Stimulated activated CD8-positive, alpha-beta memory T cell treated with anti-CD3 and anti-CD28 coated beads, Interleukin-12 subunit alpha, Interleukin-12 subunit beta, amount 100 ng/mL, for 1 hour (primary cell): ENCODE results near the gene EIF1.
"Not testable (repeated sequence)": the region's sequence is repeated elsewhere in the genome, so short reads cannot be mapped to it uniquely, and the experiment has no call there.

Experiments used
- DNase-seq: peaks from one replicate; pipeline ENCODE4 v3.0.0-alpha.2; 2020; ENCODE audit warnings: low read depth

EIF1 gene

DNA sequence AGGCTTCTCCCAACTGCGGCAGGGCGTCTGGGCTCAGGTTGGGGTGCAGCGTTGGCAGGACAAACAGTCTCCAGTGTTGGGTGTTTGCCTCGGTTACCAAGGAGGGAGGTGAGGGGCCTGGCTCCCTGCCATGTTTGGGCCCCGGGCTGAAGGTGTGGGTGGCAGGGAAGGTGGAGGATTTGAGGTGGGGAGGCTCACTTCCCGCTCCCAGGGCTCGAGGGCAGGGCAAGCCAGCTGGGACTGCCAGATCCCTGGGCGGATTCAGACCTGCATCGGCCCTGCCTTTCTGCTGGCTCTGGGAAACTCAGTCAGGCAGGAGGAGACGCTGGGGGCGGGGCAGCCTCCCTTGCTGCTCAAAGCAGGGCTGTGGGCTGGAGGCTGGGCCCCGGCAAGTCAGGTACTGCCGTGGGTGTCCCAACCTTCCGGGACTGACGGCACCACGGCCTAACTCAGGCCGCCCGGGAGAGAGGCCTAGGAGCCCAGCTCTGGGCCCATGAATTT is 33.0 kb upstream of the EIF1 start:
- no peak for DNase-seq

DNA sequence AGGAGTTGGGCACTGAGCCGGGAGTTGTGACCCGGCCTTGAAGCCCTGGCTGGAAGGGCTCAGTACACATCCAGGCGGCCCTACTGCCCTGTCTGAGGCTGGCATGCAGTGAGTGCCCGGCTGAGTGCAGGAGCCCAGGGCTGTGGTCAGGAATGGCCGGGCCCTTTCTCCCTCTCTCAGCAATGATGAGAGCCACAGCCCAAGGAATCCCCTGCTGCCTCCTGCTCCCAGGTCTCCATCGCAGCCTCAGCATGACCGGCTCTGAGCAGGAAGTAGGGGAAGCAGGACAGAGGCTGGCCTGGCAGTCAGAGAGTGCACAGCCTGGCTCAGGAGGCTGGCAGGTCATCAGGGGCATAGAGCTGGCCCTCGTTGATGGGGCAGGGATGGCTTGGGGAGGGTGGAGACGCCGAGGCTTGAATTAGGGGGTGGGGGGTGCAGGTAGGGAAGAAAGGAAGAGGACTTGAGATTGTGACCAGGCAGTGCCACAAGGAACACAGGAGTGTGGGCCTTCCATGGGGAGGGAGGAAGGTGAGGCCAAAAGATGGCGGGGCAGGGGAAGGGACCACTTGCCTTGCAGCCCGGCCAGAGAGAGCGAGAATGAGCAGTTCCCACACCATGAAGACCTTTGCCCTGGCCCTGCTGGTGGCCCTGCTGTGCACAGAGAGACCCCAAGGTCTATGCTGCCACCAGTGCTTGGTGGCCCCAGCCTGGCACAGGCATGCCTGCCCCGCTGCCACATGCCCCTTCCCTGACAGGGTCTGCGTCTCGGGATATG is 32.2 kb upstream of the EIF1 start:
- DNase-seq, result no peak

DNA sequence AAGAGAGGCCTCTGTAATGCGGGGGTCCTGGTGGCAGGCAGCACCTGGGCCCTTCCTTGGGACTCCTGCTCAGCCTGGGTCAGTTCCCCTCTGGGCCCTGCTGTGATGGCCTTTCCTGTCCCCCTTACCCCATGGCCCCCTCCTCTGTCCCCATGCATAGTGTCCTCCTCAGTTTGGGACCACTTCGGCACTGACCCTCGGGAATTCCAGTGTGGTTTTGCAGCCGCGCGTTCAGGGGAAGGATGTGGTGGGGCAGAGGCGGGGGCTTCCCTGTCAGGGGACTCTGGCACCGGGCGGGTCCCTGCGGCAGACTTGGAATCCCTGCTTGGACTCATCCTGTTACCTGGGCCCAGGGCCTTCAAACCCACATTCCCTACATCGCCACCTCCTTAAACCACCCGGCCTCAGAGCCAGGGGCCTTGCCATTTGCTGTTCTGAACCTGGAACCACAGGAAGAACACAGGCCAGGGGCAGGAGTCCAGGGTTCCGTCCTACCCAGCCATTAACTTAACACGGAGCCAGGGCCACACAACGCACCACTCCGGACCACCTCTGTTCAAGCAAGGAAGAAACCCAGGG is 31.4 kb upstream of the EIF1 start:
- DNase-seq, result no peak

DNA sequence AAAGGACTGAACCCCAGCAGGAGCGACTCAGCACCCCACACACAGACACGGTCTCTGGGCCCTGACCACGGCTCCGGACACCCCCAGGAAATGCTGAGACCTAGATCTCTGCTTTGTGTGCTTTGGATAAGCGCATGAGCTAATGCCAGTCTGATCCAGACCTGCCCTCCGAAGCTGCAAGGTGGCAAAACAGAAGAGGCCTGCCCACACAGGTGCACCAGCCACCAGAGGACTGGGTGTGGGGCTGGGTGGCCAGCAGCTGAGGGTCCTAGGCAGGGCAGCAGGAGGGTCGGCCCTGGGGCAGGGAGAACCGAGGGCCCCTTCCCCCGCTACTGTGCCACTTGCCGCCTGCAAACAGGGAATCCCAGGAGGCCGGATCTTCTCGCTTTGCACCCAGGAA is 30.7 kb upstream of the EIF1 start:
- no peak for DNase-seq

DNA sequence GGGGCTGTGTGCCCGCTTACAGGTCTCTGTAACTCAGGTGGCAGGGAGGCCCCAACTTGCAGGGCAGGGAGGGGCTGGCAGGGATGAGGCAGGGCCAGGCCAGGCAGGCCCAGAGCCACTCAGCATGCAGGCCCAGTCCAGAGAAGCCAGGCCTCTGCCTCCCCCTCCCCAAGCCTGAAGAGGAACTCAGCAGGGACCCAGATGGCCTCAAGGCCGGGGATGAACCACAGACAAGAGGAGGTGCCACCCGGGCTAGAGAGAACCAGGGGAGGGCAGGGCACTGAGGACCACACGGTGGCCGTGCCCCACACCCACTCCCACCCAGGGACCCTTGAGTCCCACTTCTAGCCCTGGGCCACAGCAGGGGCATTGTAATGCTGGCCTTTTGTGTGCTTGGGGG is 29.8 kb upstream of the EIF1 start:
- no peak for DNase-seq

DNA sequence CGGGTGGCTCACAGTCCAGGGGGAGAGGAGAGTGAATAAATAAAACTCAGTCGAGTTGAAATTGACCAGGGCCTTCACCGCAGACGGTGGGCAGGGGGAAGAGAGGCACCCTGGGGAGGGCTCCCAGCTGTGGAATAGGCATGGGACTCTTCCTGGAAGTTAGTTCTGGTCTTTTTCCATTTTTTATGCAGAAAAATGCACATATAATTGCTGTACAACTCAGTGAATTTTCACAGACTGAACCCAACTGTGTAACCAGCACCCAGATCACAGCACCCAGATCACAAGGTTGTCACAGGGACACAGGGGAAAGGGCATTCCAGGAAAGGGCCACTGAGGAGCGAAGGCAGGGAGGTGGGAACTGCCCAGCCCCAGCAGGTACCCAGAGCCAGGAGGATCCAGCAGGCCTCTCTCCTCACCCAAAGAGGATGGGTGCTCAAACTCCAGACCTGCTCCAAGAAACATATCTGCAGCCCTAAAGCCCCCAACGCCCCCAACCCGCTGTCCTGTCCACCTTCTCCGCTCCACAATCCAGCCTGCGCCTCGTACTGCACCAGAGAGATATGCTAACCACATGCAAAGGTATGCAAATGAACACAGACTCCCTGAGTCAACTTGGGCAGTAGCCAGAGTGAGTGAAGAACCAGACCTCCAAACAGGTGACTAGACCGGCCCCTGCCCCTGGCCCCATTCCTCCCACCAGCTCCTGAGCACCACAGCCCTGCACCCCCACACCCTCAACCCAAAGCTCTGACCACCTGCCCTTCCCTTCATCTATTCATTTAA is 29.1 kb upstream of the EIF1 start:
- DNase-seq, result no peak

DNA sequence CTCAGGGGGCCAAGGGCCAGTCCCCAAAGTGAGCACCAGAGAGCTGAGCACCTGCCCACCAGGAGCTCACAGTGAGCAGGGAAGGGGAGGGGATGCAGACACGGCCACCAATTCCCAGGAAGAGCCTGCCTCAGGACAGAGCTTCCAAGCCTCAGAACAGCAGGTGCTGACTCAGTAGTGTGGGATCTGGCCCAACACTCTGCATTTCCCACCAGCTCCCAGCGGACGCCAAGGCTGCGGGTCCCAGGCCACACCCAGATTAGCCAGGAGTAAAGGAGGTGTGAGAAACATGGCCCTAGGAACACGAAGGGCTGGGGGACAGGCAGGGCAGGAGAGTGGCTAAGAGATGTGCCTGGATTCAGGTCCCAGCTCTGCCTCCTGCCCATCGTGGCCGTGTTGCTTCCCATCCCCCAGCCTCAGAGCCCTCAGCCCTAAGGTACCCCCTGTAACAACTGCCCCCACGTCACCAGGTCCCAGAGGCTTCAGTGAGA is 28.4 kb upstream of the EIF1 start:
- no peak for DNase-seq

DNA sequence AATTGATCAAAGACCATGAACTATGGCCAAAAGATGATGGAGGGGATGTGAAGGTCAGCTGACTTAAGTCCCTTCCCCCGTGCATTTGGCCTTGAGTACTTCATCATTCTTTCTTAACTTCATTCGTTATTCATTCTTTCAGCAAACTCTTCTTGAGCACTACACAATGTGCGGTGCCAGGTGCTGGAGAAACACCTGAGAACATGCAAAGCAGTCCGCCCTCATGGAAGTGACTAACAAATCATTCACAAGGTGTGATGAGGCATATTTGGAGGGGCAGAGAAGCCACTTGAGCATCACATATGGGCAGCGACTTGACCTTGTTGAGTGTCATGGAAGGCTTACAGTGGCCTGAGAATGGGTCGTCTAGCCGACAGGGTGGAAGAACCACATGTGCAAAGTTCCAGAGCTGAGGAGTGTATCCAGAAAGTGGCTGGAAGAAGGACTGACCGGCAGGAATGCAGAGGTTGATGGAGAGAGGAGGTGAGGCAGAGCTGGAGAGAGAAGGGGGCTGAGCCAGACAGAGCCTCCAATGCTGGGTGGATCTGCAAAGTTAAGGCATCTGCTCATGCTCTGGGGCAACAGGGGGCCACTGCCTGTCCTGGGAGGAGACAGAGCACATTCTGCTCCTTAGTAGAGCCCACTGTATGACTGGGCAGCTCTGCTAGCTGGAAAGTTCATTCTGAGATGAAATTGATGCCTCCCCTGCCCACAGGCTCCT is 25.1 kb upstream of the EIF1 start:
- no peak for DNase-seq

DNA sequence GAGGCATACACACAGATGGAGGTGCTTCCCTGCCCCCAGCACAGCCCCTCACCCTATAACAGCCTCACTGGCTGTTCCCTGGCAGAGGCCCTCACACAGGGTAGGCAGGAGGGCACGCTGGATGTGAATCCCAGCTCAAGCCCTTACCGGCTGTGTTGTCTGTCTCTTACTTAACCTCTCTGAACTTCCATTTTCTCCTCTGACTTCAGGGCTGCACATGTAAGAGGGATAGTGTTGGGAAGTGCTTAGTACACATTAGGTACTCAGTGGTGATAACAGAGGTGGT is 24.6 kb upstream of the EIF1 start:
- no peak for DNase-seq

DNA sequence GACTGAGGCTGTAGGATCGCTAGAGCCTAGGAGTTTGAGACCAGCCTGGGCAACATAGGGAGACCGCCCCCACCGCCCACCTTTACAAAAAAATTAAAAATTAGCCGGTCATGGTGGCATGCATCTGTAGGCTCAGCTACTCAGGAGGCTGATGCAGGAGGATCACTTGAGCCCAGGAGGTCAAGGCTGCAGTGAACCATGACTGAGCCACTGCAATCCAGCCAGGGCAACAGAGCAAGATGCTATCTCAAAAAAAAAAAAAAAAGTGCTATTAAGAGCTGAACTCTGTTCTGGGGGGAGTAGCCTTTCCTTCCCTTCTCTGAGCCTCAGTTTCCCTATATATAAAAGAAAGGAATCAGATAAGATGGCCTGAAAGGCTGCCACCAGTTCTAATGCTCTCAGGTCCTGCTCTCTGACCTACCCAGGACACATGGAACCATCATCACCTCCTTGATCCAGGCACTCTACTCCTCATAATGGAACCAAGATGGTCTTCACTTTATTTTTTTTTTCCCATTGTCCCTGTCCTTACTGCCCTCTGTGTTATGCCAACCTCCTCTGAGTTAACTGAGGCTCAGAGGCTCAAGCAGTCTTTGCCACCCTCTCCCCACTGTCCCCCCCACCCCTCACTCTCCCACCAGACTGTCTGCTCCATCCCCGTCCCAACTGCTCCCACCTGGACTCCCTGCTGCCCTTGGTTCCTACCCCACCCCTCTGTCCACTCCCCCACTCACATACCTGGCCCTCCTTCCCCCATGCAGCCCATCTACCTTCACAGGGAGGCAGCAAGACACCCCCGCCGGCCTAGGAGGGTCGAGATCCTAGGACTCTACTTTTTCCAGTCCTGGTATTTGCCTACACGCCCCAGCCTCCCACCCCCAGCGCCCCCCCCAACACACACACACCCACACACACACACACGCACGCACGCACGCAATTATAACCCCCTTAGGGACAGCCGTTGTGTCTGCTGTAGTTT is 23.8 kb upstream of the EIF1 start:
- DNase-seq, result no peak

DNA sequence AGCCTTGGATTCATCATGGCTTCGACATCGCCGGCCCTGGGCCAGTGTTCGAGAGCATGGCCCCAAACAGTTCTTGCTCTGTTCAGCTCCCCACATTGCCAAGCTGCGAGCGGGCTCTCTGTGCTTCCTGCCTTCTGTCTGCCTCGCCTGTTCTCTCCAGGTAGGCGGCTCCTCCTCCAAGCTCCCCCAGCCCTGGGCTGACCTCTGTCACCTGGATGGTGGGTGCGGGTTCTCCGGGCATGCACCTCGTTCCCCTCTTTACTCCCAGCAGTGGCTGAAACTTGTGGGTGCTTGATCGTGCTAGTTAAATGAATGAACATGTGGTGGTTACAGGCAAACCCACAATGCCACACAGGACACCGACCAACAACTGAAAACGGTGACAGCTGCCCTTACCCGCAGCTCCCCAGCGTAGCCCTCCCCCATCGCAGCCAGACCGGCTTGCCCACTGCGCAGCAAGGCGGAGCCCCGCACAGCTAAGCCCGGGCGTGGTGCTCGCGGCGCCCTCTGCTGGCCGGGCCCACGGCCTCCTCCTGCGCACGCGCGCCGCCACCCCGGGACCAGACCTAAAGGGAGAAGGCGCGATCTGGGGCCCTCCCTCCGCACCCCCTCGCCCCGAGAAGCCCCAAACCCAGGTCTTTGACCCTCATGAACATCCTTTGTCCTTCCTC is 23.0 kb upstream of the EIF1 start:
- peak; percentile 77 for DNase-seq

DNA sequence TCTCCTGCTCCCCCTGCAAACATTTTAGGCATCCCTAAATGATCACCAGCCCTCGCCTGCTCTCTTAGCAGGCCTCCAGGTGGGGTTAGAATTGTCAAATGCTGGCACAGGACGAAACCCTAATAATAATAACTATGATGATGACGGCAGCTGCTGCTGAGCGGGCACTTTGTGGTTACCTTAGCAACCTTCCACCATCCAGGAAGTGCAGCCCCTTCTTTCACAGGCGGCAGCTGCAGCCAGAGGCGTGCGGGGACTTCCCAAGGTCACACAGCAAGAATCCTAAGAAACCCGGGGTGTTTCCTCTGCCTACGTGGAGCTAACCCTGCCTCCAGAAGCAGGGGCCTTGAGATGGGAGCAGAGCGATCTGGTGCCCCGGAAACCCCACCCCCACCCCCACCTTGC is 22.4 kb upstream of the EIF1 start:
- DNase-seq, result no peak

DNA sequence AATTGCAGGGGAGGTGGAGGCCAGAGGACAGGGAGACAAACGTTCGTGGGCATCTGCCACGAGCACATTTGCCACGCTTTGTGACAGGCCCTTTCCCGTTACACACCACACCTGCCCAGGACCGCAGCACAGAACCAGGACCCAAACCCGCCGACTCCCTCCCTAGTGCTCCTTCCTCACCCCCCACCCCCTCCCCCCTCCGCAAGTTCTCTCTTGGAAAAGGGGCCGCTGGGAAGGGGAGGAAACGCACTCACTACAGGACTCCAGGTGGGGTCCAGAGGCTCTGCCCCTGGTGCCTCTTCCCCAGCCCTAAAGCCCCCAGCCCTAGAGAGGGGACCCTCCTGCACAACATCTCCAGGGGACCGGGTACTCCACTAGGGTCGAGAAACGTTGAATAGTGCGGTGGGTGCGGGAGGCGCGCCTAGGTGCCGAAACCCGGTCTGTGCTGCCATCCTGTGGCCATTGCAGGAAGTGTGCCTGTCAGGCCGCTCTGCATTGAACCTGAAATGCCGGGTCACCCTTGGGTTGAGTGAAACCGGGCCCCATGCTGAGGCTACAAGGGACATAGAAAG is 21.9 kb upstream of the EIF1 start:
- DNase-seq, result peak; percentile 81

DNA sequence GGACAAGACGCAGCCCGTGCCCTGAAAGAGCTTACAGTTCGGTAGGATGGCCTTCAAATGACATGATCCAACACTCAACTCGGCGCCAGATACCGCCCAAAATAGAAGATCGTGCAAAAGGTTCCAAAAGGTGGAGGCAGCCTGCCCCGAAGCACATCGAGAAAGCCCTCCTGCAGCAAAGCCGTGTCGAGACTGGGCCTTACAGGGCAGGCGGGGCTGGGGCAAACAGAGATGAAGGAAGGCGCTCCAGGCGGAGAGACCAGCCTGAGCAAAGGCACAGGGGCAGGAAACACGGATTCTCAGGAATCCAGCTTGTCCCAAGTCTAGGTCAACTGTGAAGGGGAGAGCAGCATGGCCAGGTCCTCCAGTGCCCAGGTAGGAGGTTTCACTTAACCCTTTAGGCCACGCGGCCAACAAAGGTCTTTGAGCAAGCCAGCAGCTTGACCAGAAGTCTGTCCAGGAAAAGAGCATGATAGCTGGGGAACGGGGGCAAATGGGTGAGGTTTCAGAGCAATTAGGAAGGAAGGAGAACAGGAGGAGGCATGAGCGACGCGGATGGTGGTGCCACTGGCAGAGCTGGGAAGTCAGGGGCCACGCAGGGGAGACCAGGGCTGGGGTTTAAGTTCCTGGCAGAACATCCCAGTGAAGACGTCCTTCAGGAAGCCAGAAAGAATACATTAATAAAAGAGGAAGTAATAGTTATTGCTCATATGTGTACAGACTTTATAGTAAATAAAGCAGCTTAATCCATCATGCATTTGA is 21.2 kb upstream of the EIF1 start:
- DNase-seq, result no peak

DNA sequence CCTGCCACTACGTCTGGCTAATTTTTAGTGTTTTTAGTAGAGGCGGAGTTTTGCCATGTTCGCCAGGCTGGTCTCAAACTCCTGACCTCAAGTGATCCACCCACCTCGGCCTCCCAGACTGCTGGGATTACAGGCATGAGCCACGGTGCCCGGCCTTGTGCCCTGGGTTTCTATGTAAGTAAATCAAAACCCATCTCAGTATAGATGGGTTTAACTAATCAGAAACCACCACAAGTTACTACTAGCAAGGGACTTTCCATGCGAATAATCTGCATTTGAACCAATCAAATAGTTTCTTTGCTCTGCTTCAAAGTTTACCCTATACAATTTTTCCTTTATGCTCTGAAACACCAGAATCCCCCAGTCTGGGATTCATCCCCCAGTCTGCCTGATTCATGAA is 16.5 kb upstream of the EIF1 start:
- DNase-seq, result no peak

DNA sequence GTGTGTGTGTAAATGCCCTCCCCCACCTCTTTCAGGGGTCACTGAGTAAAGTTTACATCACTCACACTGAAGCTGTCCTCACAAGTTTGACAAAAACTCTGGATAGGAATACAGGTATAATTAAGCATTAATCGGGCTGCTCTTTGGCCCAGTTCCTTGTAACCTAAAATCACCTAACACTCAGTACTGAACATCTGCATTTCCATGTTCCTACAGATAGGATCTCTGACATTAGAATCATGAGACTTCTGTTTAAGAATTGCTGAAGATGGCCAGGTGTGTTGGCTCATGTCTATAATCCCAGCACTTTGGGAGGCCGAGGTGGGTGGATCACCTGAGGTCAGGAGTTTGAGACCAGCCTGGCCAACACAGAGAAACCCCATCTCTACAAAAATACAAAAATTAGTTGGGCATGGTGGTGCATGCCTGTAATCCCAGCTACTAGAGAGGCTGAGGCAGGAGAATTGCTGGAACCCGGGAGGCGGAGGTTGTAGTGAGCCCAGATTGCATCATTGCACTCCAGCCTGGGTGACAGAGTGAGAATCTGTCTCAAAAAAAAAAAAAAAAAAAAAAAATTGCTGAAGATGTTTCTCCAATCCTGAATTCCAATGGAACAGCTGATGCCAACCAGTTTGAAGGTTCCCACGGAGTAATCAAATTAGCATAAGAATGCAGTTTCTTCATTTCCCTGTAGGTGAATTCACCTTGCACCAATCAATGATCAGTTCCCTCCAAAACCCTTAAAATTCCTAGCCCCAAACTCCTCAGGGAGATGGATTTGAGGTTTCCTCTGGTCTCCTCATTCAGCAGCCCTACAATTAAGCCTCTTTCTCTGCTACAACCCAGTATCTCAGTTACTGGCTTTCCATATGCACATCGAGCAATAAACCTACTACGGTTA is 13.3 kb upstream of the EIF1 start:
- not testable (repeated sequence) for DNase-seq

DNA sequence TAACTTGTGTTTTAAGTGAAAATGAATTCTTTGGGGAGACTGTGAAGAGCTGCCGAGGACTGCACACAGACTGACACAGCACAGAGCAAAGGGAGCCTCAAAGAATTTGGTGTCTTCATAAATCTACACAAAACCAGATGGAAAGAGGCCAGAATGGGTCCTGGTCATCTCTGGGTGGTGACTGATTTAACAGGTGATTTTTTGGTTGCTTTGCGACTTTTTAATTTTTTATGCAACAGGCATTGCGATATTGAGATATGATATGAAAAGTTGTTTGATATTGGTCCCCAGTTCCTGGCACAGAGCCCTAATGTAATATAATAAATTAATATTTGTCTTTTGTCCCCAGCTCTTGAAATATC is 12.6 kb upstream of the EIF1 start:
- no peak for DNase-seq

DNA sequence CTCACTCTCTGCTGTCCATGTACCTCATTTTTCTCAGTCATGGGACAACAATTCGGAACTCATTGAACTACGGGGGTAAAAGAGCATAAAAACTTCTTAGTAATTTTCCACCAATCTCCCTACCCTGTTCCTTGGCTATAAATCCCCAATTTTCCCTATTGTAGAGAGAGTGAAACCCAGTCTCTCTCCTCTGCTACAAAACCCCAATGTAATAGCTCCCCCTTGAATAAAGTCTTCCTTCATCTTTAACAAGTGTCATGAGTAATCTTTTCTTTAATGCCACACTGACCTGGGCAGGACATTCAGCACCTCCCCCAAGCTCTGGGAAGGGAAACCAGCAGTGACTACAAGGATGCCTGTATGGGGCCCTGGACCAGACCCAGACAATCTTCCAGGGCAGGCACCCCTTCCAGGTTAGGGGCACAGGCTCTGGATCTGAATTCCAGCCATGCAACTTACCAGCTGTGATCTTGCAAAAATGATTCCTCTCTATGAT is 10.2 kb upstream of the EIF1 start:
- DNase-seq, result no peak
